ENCODE measurements around the gene PTPRJ. TPM values are rescaled to one million over a fixed set of nuclear protein-coding genes. Genes with fewer than 3 reads are reported as not detected.

The PTPRJ gene
- total RNA-seq, 1 experiment from 2014 or later: 12.1 TPM

GRCh38 chr11:48055292-48056132 lies 75.2 kb downstream of the PTPRJ start:
- H3K4me3 ChIP-seq (ENCODE audit: low read depth, low read length, poor library complexity, severe bottlenecking): no peak overlapping the region
- ChIA-PET CTCF (no interaction called here), POLR2A (ENCODE audit: low non-redundant PET) (no interaction called here)
- no peak overlapping the region for H3K27ac ChIP-seq (ENCODE audit: low read depth, low read length, poor library complexity, severe bottlenecking)
- no peaks in the 10 kb centered on the region for H3K9me3 ChIP-seq (ENCODE audit: low read depth, low read length, poor library complexity, severe bottlenecking)
- H3K4me1 ChIP-seq (ENCODE audit: insufficient read depth, low read length, poor library complexity, severe bottlenecking): no peaks in the 10 kb centered on the region
- TF ChIP-seq CTCF (conservative IDR thresholded peaks at IDR 0.05; ENCODE audit: low read depth, low read length) (no peak), EZH2 (IDR thresholded peaks at IDR 0.05; ENCODE audit: borderline replicate concordance, low read depth, low read length, poor library complexity, severe bottlenecking) (no peak)
- no peaks in the 10 kb centered on the region for H3K27me3 ChIP-seq (replicated peaks; ENCODE audit: insufficient read depth, low read depth, low read length, poor library complexity)
- intact Hi-C loops (cut with micrococcal nuclease; ENCODE audit: unreplicated experiment): no loop called here
- no peak for DNase-seq (ENCODE audit: low spot score)
- no peaks in the 10 kb centered on the region for H3K36me3 ChIP-seq (ENCODE audit: insufficient read depth, low read length, poor library complexity, severe bottlenecking)
- BruUV-seq (replicated peaks): no TSS peak

- Histone ChIP-seq H3K27ac (ENCODE audit: low read depth, low read length, poor library complexity, severe bottlenecking) (no peak overlapping the region), H3K27me3 (replicated peaks; ENCODE audit: insufficient read depth, low read depth, low read length, poor library complexity) (no peaks in the 10 kb centered on the region), H3K4me1 (ENCODE audit: insufficient read depth, low read length, poor library complexity, severe bottlenecking) (no peaks in the 10 kb centered on the region), H3K4me3 (ENCODE audit: low read depth, low read length, poor library complexity, severe bottlenecking) (no peak overlapping the region), H3K9me3 (ENCODE audit: low read depth, low read length, poor library complexity, severe bottlenecking) (no peaks in the 10 kb centered on the region), H3K36me3 (ENCODE audit: insufficient read depth, low read length, poor library complexity, severe bottlenecking) (no peaks in the 10 kb centered on the region)
- CTCF ChIA-PET: no interaction called here
- POLR2A ChIA-PET (ENCODE audit: low non-redundant PET): no interaction called here
- TF ChIP-seq CTCF (conservative IDR thresholded peaks at IDR 0.05; ENCODE audit: low read depth, low read length) (no peak), EZH2 (IDR thresholded peaks at IDR 0.05; ENCODE audit: borderline replicate concordance, low read depth, low read length, poor library complexity, severe bottlenecking) (no peak)
- no TSS peak for BruUV-seq (replicated peaks)
- intact Hi-C loops (cut with micrococcal nuclease; ENCODE audit: unreplicated experiment): no loop called here
- no peak for DNase-seq (ENCODE audit: low spot score)
Measured at GRCh38 chr11:48056325-48057183, 76.2 kb downstream of the PTPRJ start.

GRCh38 chr11:48058064-48058463 lies 77.7 kb downstream of the PTPRJ start:
- no peaks in the 10 kb centered on the region for H3K9me3 ChIP-seq (ENCODE audit: low read depth, low read length, poor library complexity, severe bottlenecking)
- no peak for DNase-seq (ENCODE audit: low spot score)
- TF ChIP-seq CTCF (conservative IDR thresholded peaks at IDR 0.05; ENCODE audit: low read depth, low read length) (no peak), EZH2 (IDR thresholded peaks at IDR 0.05; ENCODE audit: borderline replicate concordance, low read depth, low read length, poor library complexity, severe bottlenecking) (no peak)
- intact Hi-C loops (cut with micrococcal nuclease; ENCODE audit: unreplicated experiment): no loop called here
- no peaks in the 10 kb centered on the region for H3K27me3 ChIP-seq (replicated peaks; ENCODE audit: insufficient read depth, low read depth, low read length, poor library complexity)
- no peak overlapping the region for H3K27ac ChIP-seq (ENCODE audit: low read depth, low read length, poor library complexity, severe bottlenecking)
- BruUV-seq (replicated peaks): no TSS peak
- ChIA-PET CTCF (no interaction called here), POLR2A (ENCODE audit: low non-redundant PET) (no interaction called here)
- H3K4me3 ChIP-seq (ENCODE audit: low read depth, low read length, poor library complexity, severe bottlenecking): no peak overlapping the region
- no peaks in the 10 kb centered on the region for H3K4me1 ChIP-seq (ENCODE audit: insufficient read depth, low read length, poor library complexity, severe bottlenecking)
- no peaks in the 10 kb centered on the region for H3K36me3 ChIP-seq (ENCODE audit: insufficient read depth, low read length, poor library complexity, severe bottlenecking)

Data from A673 (cell line).